Measurements from ENCODE around the gene SATB1.

GRCh38 chr3:18334837-18335601, 90.1 kb downstream of the SATB1 start:
- TF ChIP-seq RARB (CRISPR knock-in tag; IDR thresholded peaks at IDR 0.05) (no peak), CTCF (IDR thresholded peaks at IDR 0.05) (no peak), POLR2A (IDR thresholded peaks at IDR 0.05; ENCODE audit: low read length) (no peak), MYC (IDR thresholded peaks at IDR 0.05; ENCODE audit: borderline replicate concordance, low read length) (no peak), CHD4 (IDR thresholded peaks at IDR 0.05; ENCODE audit: borderline replicate concordance) (no peak), BHLHE40 (IDR thresholded peaks at IDR 0.05; ENCODE audit: low read depth, low read length) (no peak), ELK1 (IDR thresholded peaks at IDR 0.05; ENCODE audit: low read depth, low read length) (no peak), ESRRA (IDR thresholded peaks at IDR 0.05; ENCODE audit: borderline replicate concordance, low read length) (no peak), MAFK (IDR thresholded peaks at IDR 0.05; ENCODE audit: partially characterized antibody) (no peak), ZSCAN20 (CRISPR knock-in tag; IDR thresholded peaks at IDR 0.05) (no peak), RCOR1 (IDR thresholded peaks at IDR 0.05; ENCODE audit: low read depth, low read length) (no peak), REST (IDR thresholded peaks at IDR 0.05) (no peak), CBX2 (IDR thresholded peaks at IDR 0.05; ENCODE audit: borderline replicate concordance, low read depth) (no peak)
